Endothelial cell of umbilical vein (primary cell): ENCODE measurements around the gene GPLD1. TPM values are rescaled to one million over a fixed set of nuclear protein-coding genes. Genes with fewer than 3 reads are reported as not detected.

ENCODE experiments used
- BruUV-seq: library from RNA; stranded (reverse); fragments of 400-500 nt; replicated peaks from 2 replicates; lab custom pipeline; 2021; lab: Mats Ljungman, UMichigan
- CTCF ChIA-PET: fragments of 300-600, 350-600 bp; sonication (Branson Sonifier 250); formaldehyde crosslinking; loops from one replicate; lab custom pipeline; 2021; ENCODE audit warnings: antibody characterized with exemption, inconsistent platforms; lab: Charles Lee
- POLR2A ChIA-PET: fragments of 300-600, 350-600 bp; sonication (Branson Sonifier 250); formaldehyde crosslinking; loops from one replicate; lab custom pipeline; 2021; ENCODE audit warnings: antibody characterized with exemption, inconsistent platforms; lab: Charles Lee
- DNase-seq: peaks from one replicate; pipeline ENCODE4 v3.0.0-alpha.2; 2011; ENCODE audit warnings: low read depth, low spot score
- FAIRE-seq: peaks from 2 replicates; lab custom pipeline; 2011; peaks lifted over from hg19 to GRCh38; lab: Jason Lieb, UNC
- H2AFZ ChIP-seq: 2 replicates; pipeline ENCODE4 v1.6.0; 2012; ENCODE audit warnings: low read depth, low read length, control low read depth, inconsistent platforms
- H3K27ac ChIP-seq: 2 replicates; pipeline ENCODE4 v1.5.1; 2011; ENCODE audit warnings: low read depth, mild to moderate bottlenecking, control low read depth, low read length, moderate library complexity; ENCODE audit not compliant: insufficient read depth
- H3K27me3 ChIP-seq, 2 experiments: 2 replicates each; pipeline versions ENCODE4 v1.6.0 to v1.6.1; 2011; ENCODE audit warnings: low read length in 2 of 2, mixed read lengths in 1 of 2; ENCODE audit not compliant: control insufficient read depth in 2 of 2, insufficient read depth in 2 of 2
- H3K36me3 ChIP-seq, 2 experiments: 2 replicates in 1 of 2; 3 replicates in 1 of 2; pipeline ENCODE4 v1.5.1; 2011; ENCODE audit warnings: low read length in 2 of 2, mild to moderate bottlenecking in 1 of 2, moderate library complexity in 1 of 2; ENCODE audit not compliant: control insufficient read depth in 2 of 2, insufficient read depth in 2 of 2; ENCODE audit errors: extremely low read depth in 1 of 2
- H3K4me1 ChIP-seq: 3 replicates; pipeline ENCODE4 v1.5.1; 2011; ENCODE audit warnings: mild to moderate bottlenecking, low read length; ENCODE audit not compliant: control insufficient read depth, insufficient read depth; ENCODE audit errors: extremely low read depth
- H3K4me2 ChIP-seq: 2 replicates; pipeline ENCODE4 v1.6.1; 2011; ENCODE audit warnings: low read length, control low read depth, mixed read lengths; ENCODE audit not compliant: insufficient read depth
- H3K4me3 ChIP-seq, 3 experiments: fragments of 200-600 bp in 1 of 3; sonication (generic), shearing (Covaris generic) in 1 of 3; replicated peaks in 1 of 3; 2 replicates each; pipeline ENCODE4 v1.5.1; 2011 to 2016; ENCODE audit warnings: control low read depth in 3 of 3, low read length in 3 of 3, mild to moderate bottlenecking in 2 of 3, inconsistent platforms in 1 of 3, low read depth in 1 of 3, moderate library complexity in 1 of 3; ENCODE audit not compliant: insufficient read depth in 1 of 3
- H3K79me2 ChIP-seq: 2 replicates; pipeline ENCODE4 v1.6.0; 2012; ENCODE audit warnings: low read length, inconsistent platforms; ENCODE audit not compliant: control insufficient read depth, insufficient read depth
- H3K9ac ChIP-seq: replicated peaks from 2 replicates; pipeline ENCODE3; 2011; ENCODE audit warnings: low read length, control low read depth; ENCODE audit not compliant: insufficient read depth; ENCODE audit errors: extremely low read depth
- H3K9me1 ChIP-seq: replicated peaks from 3 replicates; pipeline ENCODE4 v1.6.0; 2011; ENCODE audit warnings: mild to moderate bottlenecking, low read length; ENCODE audit not compliant: control insufficient read depth, insufficient read depth; ENCODE audit errors: extremely low read depth
- H3K9me3 ChIP-seq: replicated peaks from 2 replicates; pipeline ENCODE4 v1.5.1; 2012; ENCODE audit warnings: low read length, inconsistent platforms; ENCODE audit not compliant: control insufficient read depth, insufficient read depth
- H4K20me1 ChIP-seq: replicated peaks from 2 replicates; pipeline ENCODE3; 2011; ENCODE audit warnings: mild to moderate bottlenecking, low read length; ENCODE audit not compliant: control insufficient read depth, insufficient read depth; ENCODE audit errors: extremely low read depth
- EZH2 ChIP-seq: IDR thresholded peaks from 2 replicates; pipeline ENCODE4 v1.6.1; 2012; ENCODE audit warnings: borderline replicate concordance, low read depth, mild to moderate bottlenecking, moderate library complexity, low read length, inconsistent platforms; ENCODE audit not compliant: severe bottlenecking
- FOS ChIP-seq: IDR thresholded peaks from 2 replicates; pipeline ENCODE4 v1.6.1; 2011; ENCODE audit warnings: mild to moderate bottlenecking, low read length, moderate library complexity, borderline replicate concordance; ENCODE audit not compliant: insufficient read depth
- GATA2 ChIP-seq: IDR thresholded peaks from 2 replicates; pipeline ENCODE4 v1.7.0; 2011; ENCODE audit warnings: low read depth, mild to moderate bottlenecking, moderate library complexity, mixed read lengths, low read length; ENCODE audit not compliant: insufficient read length, insufficient read depth
- JUN ChIP-seq: IDR thresholded peaks from 2 replicates; pipeline ENCODE4 v1.6.1; 2011; ENCODE audit warnings: borderline replicate concordance, low read depth; ENCODE audit not compliant: insufficient read length, insufficient read depth
- MYC ChIP-seq: IDR thresholded peaks from one replicate; pipeline ENCODE4 v1.6.1; 2011; ENCODE audit warnings: mild to moderate bottlenecking, low read depth, low read length
- POLR2A ChIP-seq: IDR thresholded peaks from 2 replicates; pipeline ENCODE4 v1.6.1; 2012; ENCODE audit warnings: low read depth, mild to moderate bottlenecking, control low read depth, low read length
- POLR2AphosphoS5 ChIP-seq: IDR thresholded peaks from 2 replicates; pipeline ENCODE4 v1.6.1; 2012; ENCODE audit warnings: low read depth, mild to moderate bottlenecking, control low read depth, low read length, moderate library complexity; ENCODE audit not compliant: insufficient read depth
- dilution Hi-C: fragments of 300-500 bp; cut with MboI; formaldehyde crosslinking; loops from one replicate; pipeline ENCODE4 v1.15.0; 2019; ENCODE audit warnings: low sequenced_read_pairs; ENCODE audit not compliant: extremely low pct_ligation_motif_present
- intact Hi-C: fragments of 100-400 bp; cut with micrococcal nuclease; formaldehyde crosslinking; loops from one replicate; pipeline ENCODE4 v1.10.0; 2022
- polyA plus RNA-seq, 4 experiments: library from polyadenylated mRNA; depleted of rRNA in 3 of 4; stranded (reverse) in 3 of 4; unstranded in 1 of 4; fragments of >200 nt; gene quantifications; 2 replicates each; pipeline versions ENCODE4 v1.2.1 to v1.2.3, GENCODE V29; 2011 to 2012; ENCODE audit warnings: missing spikeins in 1 of 4
- total RNA-seq: library from RNA; stranded (reverse); gene quantifications from 2 replicates; pipeline ENCODE4 v1.2.3, GENCODE V29; 2021
- TF ChIP-seq, protein P1 (sequence below): IDR thresholded peaks from 2 replicates; pipeline ENCODE4 v1.6.1; 2011; ENCODE audit not compliant: insufficient read depth, insufficient read length
- TF ChIP-seq, protein P2 (sequence below), 2 donors: IDR thresholded peaks; 1 replicate in 1 of 2; 2 replicates in 1 of 2; pipeline ENCODE4 v1.5.1; 2011; ENCODE audit warnings: low read length in 2 of 2, mild to moderate bottlenecking in 2 of 2, moderate library complexity in 2 of 2, control low read depth in 1 of 2, inconsistent platforms in 1 of 2, low read depth in 1 of 2; ENCODE audit not compliant: insufficient read depth in 1 of 2; ENCODE audit errors: extremely low read depth in 1 of 2

Gene GPLD1
- total and polyA plus RNA-seq, 2 donors (not counting 3 experiments of a cell fraction or from before 2014, with no cell fraction given), result 0.03 to 0.53 TPM

DNA sequence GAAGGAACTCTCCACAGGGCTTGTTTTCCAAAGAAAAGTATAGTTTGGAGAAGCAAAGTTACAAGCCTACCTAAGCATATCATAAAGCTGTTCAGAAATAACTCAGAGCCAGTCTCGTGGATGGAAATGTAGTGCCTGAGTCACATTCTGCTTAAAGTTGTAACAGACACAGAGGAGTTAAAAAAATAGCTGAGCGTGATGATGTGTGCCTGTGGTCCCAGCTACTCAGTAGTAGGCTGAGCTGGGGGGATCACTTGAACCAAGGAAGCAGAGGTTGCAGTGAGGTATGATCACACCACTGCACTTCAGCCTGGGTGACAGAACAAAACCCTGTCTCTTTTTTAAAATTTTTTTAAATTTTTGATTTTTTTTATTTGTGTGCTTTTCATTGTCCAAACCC, 12.0 kb upstream of the GPLD1 start:
- no peak overlapping the region for H3K4me2 ChIP-seq
- H3K27me3 ChIP-seq, result peaks cover 2% of the 10 kb centered on the region in 2 experiments
- DNase-seq (no peak), FAIRE-seq (no peak)
- H3K9ac ChIP-seq, result no peak overlapping the region
- no peaks in the 10 kb centered on the region for H4K20me1 ChIP-seq
- H3K9me1 ChIP-seq, result no peaks in the 10 kb centered on the region
- H3K79me2 ChIP-seq, result no peaks in the 10 kb centered on the region
- H2AFZ ChIP-seq, result no peak overlapping the region
- CTCF ChIA-PET, result no interaction called here
- no peak overlapping the region for H3K27ac ChIP-seq
- no peaks in the 10 kb centered on the region for H3K36me3 ChIP-seq
- H3K4me1 ChIP-seq, result no peaks in the 10 kb centered on the region
- intact Hi-C loops, result no loop called here
- TF ChIP-seq JUN (no peak), GATA2 (no peak), FOS (no peak), EZH2 (no peak), POLR2AphosphoS5 (no peak), POLR2A (no peak), MYC (no peak)
- TF ChIP-seq, protein P1, sequence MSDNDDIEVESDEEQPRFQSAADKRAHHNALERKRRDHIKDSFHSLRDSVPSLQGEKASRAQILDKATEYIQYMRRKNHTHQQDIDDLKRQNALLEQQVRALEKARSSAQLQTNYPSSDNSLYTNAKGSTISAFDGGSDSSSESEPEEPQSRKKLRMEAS, result no peak
- TF ChIP-seq, protein P2, sequence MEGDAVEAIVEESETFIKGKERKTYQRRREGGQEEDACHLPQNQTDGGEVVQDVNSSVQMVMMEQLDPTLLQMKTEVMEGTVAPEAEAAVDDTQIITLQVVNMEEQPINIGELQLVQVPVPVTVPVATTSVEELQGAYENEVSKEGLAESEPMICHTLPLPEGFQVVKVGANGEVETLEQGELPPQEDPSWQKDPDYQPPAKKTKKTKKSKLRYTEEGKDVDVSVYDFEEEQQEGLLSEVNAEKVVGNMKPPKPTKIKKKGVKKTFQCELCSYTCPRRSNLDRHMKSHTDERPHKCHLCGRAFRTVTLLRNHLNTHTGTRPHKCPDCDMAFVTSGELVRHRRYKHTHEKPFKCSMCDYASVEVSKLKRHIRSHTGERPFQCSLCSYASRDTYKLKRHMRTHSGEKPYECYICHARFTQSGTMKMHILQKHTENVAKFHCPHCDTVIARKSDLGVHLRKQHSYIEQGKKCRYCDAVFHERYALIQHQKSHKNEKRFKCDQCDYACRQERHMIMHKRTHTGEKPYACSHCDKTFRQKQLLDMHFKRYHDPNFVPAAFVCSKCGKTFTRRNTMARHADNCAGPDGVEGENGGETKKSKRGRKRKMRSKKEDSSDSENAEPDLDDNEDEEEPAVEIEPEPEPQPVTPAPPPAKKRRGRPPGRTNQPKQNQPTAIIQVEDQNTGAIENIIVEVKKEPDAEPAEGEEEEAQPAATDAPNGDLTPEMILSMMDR (IDR thresholded peaks at IDR 0.05; ENCODE audit: extremely low read depth in 1 of 2, insufficient read depth in 1 of 2, low read depth in 1 of 2, low read length in 2 of 2), result no peak
- H3K4me3 ChIP-seq, result no peak overlapping the region
- POLR2A ChIA-PET, result no interaction called here
- H3K9me3 ChIP-seq, result no peaks in the 10 kb centered on the region
- no TSS peak for BruUV-seq
- dilution Hi-C loops, result no loop called here
